GM19468 (cell line): Measurements from ENCODE around the gene C1QTNF9.
"Not testable (repeated sequence)": the region's sequence is repeated elsewhere in the genome, so short reads cannot be mapped to it uniquely, and the experiment has no call there.

Source experiments
- ATAC-seq: cut with Tn5 transposase; IDR thresholded peaks from one replicate; pipeline ENCODE4 v1.9.1; 2021; ENCODE audit warnings: mild to moderate bottlenecking, moderate library complexity, moderate number of reproducible peaks; ENCODE audit not compliant: unreplicated experiment; ENCODE audit errors: extremely low read depth

Gene C1QTNF9

GRCh38 chr13:24358836-24359235, 49.5 kb downstream of the C1QTNF9 start:
- not testable (repeated sequence) for ATAC-seq

- not testable (repeated sequence) for ATAC-seq
Measured at GRCh38 chr13:24359252-24359651, 49.9 kb downstream of the C1QTNF9 start.

GRCh38 chr13:24360106-24360505, 50.7 kb downstream of the C1QTNF9 start:
- no peak for ATAC-seq

GRCh38 chr13:24361113-24361512, 51.7 kb downstream of the C1QTNF9 start:
- no peak for ATAC-seq

GRCh38 chr13:24361852-24362366, 52.5 kb downstream of the C1QTNF9 start:
- ATAC-seq, result no peak

- ATAC-seq, result no peak
Measured at GRCh38 chr13:24362435-24362952, 53.1 kb downstream of the C1QTNF9 start.

- no peak for ATAC-seq
Measured at GRCh38 chr13:24365191-24365590, 55.8 kb downstream of the C1QTNF9 start.

- not testable (repeated sequence) for ATAC-seq
Measured at GRCh38 chr13:24366315-24366714, 56.9 kb downstream of the C1QTNF9 start.

- not testable (repeated sequence) for ATAC-seq
Measured at GRCh38 chr13:24371273-24371672, 61.9 kb downstream of the C1QTNF9 start.
